HCT116 (cell line): ENCODE results near the gene OIT3. TPM values are rescaled to one million over a fixed set of nuclear protein-coding genes. Genes with fewer than 3 reads are reported as not detected.

Source experiments
- ATAC-seq: fragments of 200-7000 bp; cut with Tn5 transposase; 2 replicates; pipeline ENCODE4 v1.9.1; 2020; ENCODE audit warnings: mild to moderate bottlenecking, moderate library complexity
- BruUV-seq: library from RNA; stranded (reverse); fragments of 400-500 nt; replicated peaks from 2 replicates; lab custom pipeline; 2021; lab: Mats Ljungman, UMichigan
- CTCF ChIA-PET: fragments of 300-600 bp; sonication (Branson Sonifier 250); formaldehyde crosslinking; loops from one replicate; lab custom pipeline; 2021; ENCODE audit warnings: antibody characterized with exemption; lab: Charles Lee
- POLR2A ChIA-PET: fragments of 300-600, 350-600 bp; sonication (Branson Sonifier 250); formaldehyde crosslinking; loops from one replicate; lab custom pipeline; 2021; ENCODE audit warnings: antibody characterized with exemption; lab: Charles Lee
- RAD21 ChIA-PET, 2 experiments: fragments of 300-600 bp; sonication (Branson Sonifier 250); formaldehyde crosslinking; loops; one replicate each; lab custom pipeline; 2023; ENCODE audit warnings: low total read pairs in 2 of 2; ENCODE audit not compliant: uncharacterized antibody in 2 of 2, unreplicated experiment in 2 of 2, low non-redundant PET in 1 of 2; lab: Charles Lee
- DNase-seq: peaks from one replicate; pipeline ENCODE4 v3.0.0-alpha.2; 2010; ENCODE audit warnings: low read depth, low spot score
- H2AFZ ChIP-seq: fragments of 200-600 bp; shearing (Covaris generic), sonication (generic); 2 replicates; pipeline ENCODE4 v1.6.1; 2017; ENCODE audit warnings: low read depth, mixed run types, mixed read lengths, antibody characterized with exemption, low read length; ENCODE audit not compliant: poor library complexity, severe bottlenecking
- H3K27ac ChIP-seq: 2 replicates; pipeline ENCODE4 v1.5.1; 2012; ENCODE audit warnings: low read depth, low read length
- H3K27me3 ChIP-seq: fragments of 200-600 bp; sonication (generic); 2 replicates; pipeline ENCODE4 v1.6.1; 2016; ENCODE audit warnings: mixed run types, low read length, mixed read lengths; ENCODE audit not compliant: insufficient read depth
- H3K36me3 ChIP-seq, 2 experiments: fragments of 200-500 bp in 1 of 2; fragments of 200-600 bp in 1 of 2; sonication (Bioruptor generic) in 1 of 2; sonication (generic) in 1 of 2; 2 replicates each; pipeline versions ENCODE4 v1.5.1 to v1.6.1; 2014 to 2016; ENCODE audit warnings: low read length in 2 of 2, inconsistent platforms in 1 of 2, mixed read lengths in 1 of 2, mixed run types in 1 of 2; ENCODE audit not compliant: insufficient read depth in 2 of 2, control insufficient read depth in 1 of 2
- H3K4me1 ChIP-seq, 2 experiments: fragments of 200-600 bp in 1 of 2; sonication (generic) in 1 of 2; 2 replicates each; pipeline versions ENCODE4 v1.5.1 to v1.6.1; 2012 to 2017; ENCODE audit warnings: low read length in 2 of 2, inconsistent platforms in 1 of 2, mild to moderate bottlenecking in 1 of 2, mixed read lengths in 1 of 2, mixed run types in 1 of 2, moderate library complexity in 1 of 2; ENCODE audit not compliant: insufficient read depth in 2 of 2, control insufficient read depth in 1 of 2
- H3K4me2 ChIP-seq: fragments of 200-600 bp; sonication (generic); 2 replicates; pipeline ENCODE4 v1.6.1; 2017; ENCODE audit warnings: mixed run types, low read length, mixed read lengths
- H3K4me3 ChIP-seq, 2 experiments: fragments of 200-600 bp in 1 of 2; sonication (generic) in 1 of 2; replicated peaks in 1 of 2; 2 replicates each; pipeline ENCODE4 v1.5.1; 2011 to 2016; ENCODE audit warnings: low read length in 2 of 2, control low read depth in 1 of 2, low read depth in 1 of 2, mild to moderate bottlenecking in 1 of 2, mixed read lengths in 1 of 2, mixed run types in 1 of 2
- H3K79me2 ChIP-seq: fragments of 200-600 bp; sonication (generic); 2 replicates; pipeline ENCODE4 v1.6.1; 2017; ENCODE audit warnings: mild to moderate bottlenecking, mixed run types, low read length, moderate library complexity, mixed read lengths; ENCODE audit not compliant: insufficient read depth
- H3K9ac ChIP-seq: fragments of 200-600 bp; sonication (generic); 2 replicates; pipeline ENCODE4 v1.6.1; 2016; ENCODE audit warnings: low read length, mixed read lengths
- H3K9me2 ChIP-seq: fragments of 200-600 bp; sonication (generic), shearing (Covaris generic); 2 replicates; pipeline ENCODE4 v1.6.1; 2017; ENCODE audit warnings: mixed run types, mild to moderate bottlenecking, moderate library complexity; ENCODE audit not compliant: insufficient read depth
- H3K9me3 ChIP-seq, 2 experiments: fragments of 200-500 bp in 1 of 2; fragments of 200-600 bp in 1 of 2; sonication (Bioruptor generic) in 1 of 2; sonication (generic) in 1 of 2; 2 replicates each; pipeline ENCODE4 v1.6.1; 2014 to 2017; ENCODE audit warnings: low read length in 2 of 2, mixed read lengths in 2 of 2, inconsistent platforms in 1 of 2, low read depth in 1 of 2, mild to moderate bottlenecking in 1 of 2, mixed run types in 1 of 2, moderate library complexity in 1 of 2; ENCODE audit not compliant: control insufficient read depth in 1 of 2, insufficient read depth in 1 of 2
- H4K20me1 ChIP-seq: fragments of 200-600 bp; sonication (generic), shearing (Covaris generic); 2 replicates; pipeline ENCODE4 v1.6.1; 2017; ENCODE audit warnings: mixed run types, mild to moderate bottlenecking, moderate library complexity; ENCODE audit not compliant: insufficient read depth
- ATF3 ChIP-seq: IDR thresholded peaks from 2 replicates; pipeline ENCODE4 v1.6.1; 2012
- CBX3 ChIP-seq: IDR thresholded peaks from 2 replicates; pipeline ENCODE4 v1.6.1; 2012; ENCODE audit warnings: low read depth
- CEBPB ChIP-seq: IDR thresholded peaks from 2 replicates; pipeline ENCODE4 v1.6.1; 2012; ENCODE audit warnings: low read depth
- CTCF ChIP-seq, 3 experiments: fragments of 200-600 bp in 1 of 3; sonication (generic) in 1 of 3; IDR thresholded peaks in 2 of 3; conservative IDR thresholded peaks in 1 of 3; 2 replicates each; pipeline ENCODE4 v1.5.1; 2012 to 2017; ENCODE audit warnings: low read depth in 2 of 3, low read length in 2 of 3, antibody characterized with exemption in 1 of 3, borderline replicate concordance in 1 of 3, control low read depth in 1 of 3, mild to moderate bottlenecking in 1 of 3, mixed read lengths in 1 of 3, mixed run types in 1 of 3, moderate library complexity in 1 of 3; ENCODE audit not compliant: insufficient read depth in 1 of 3
- EGR1 ChIP-seq: IDR thresholded peaks from 2 replicates; pipeline ENCODE4 v1.6.1; 2012; ENCODE audit warnings: low read depth
- ELF1 ChIP-seq: IDR thresholded peaks from 2 replicates; pipeline ENCODE4 v1.6.1; 2012; ENCODE audit warnings: low read depth, borderline replicate concordance
- EZH2 ChIP-seq: fragments of 200-600 bp; sonication (generic); IDR thresholded peaks from 2 replicates; pipeline ENCODE4 v1.6.1; 2017; ENCODE audit warnings: antibody characterized with exemption, mixed run types
- EZH2phosphoT487 ChIP-seq: fragments of 200-600 bp; IDR thresholded peaks from 2 replicates; pipeline ENCODE4 v1.6.1; 2018; ENCODE audit warnings: antibody characterized with exemption, borderline replicate concordance
- FOSL1 ChIP-seq: IDR thresholded peaks from 2 replicates; pipeline ENCODE4 v1.6.1; 2012; ENCODE audit warnings: low read depth
- JUND ChIP-seq: IDR thresholded peaks from 2 replicates; pipeline ENCODE4 v1.6.1; 2012
- MAX ChIP-seq: IDR thresholded peaks from 2 replicates; pipeline ENCODE4 v1.6.1; 2012
- POLR2A ChIP-seq: IDR thresholded peaks from 2 replicates; pipeline ENCODE4 v1.7.0; 2011; ENCODE audit warnings: borderline replicate concordance; ENCODE audit not compliant: insufficient read depth, insufficient read length; ENCODE audit errors: extremely low read depth
- POLR2AphosphoS5 ChIP-seq: IDR thresholded peaks from 2 replicates; pipeline ENCODE4 v1.6.1; 2011; ENCODE audit warnings: mild to moderate bottlenecking, low read depth, low read length, moderate library complexity
- RAD21 ChIP-seq: IDR thresholded peaks from 2 replicates; pipeline ENCODE4 v1.6.1; 2012; ENCODE audit warnings: low read depth, mild to moderate bottlenecking
- REST ChIP-seq: IDR thresholded peaks from 2 replicates; pipeline ENCODE4 v1.6.1; 2012; ENCODE audit warnings: low read depth
- SIN3A ChIP-seq: IDR thresholded peaks from 2 replicates; pipeline ENCODE4 v1.6.1; 2012; ENCODE audit warnings: low read depth
- SRF ChIP-seq: IDR thresholded peaks from 2 replicates; pipeline ENCODE4 v1.6.1; 2012; ENCODE audit warnings: low read depth
- ZFX ChIP-seq: fragments of 450-650 bp; IDR thresholded peaks from 2 replicates; pipeline ENCODE4 v1.6.1; 2017
- ZNF274 ChIP-seq: fragments of 200-500 bp; sonication (Bioruptor generic); IDR thresholded peaks from 2 replicates; pipeline ENCODE4 v1.6.1; 2014; ENCODE audit warnings: mild to moderate bottlenecking, low read depth, low read length, inconsistent platforms
- intact Hi-C: fragments of 100-400 bp; cut with micrococcal nuclease; formaldehyde crosslinking; loops from 2 replicates; pipeline ENCODE4 v1.10.0; 2022
- total RNA-seq: library from RNA; stranded (reverse); gene quantifications from one replicate; pipeline ENCODE4 v1.2.1, GENCODE V29; 2021; ENCODE audit not compliant: unreplicated experiment

The OIT3 gene
- total RNA-seq, 1 experiment from 2014 or later, result not detected

GRCh38 chr10:72948762-72949161 lies 55.2 kb downstream of the OIT3 start (continued):
- TF ChIP-seq REST, result no peak
- no peak for TF ChIP-seq EGR1
- no peak for TF ChIP-seq FOSL1
- no peak for TF ChIP-seq EZH2
- TF ChIP-seq POLR2A, result no peak
- no peak for TF ChIP-seq ATF3
- TF ChIP-seq RAD21, result no peak
- TF ChIP-seq EZH2phosphoT487, result no peak
- no peak for TF ChIP-seq SIN3A
- TF ChIP-seq ZFX, result no peak
- no peak for TF ChIP-seq CEBPB
- no peak for TF ChIP-seq ELF1
- TF ChIP-seq SRF, result no peak
- no peak for TF ChIP-seq MAX

GRCh38 chr10:72951760-72952159 lies 58.2 kb downstream of the OIT3 start:
- no peaks in the 10 kb centered on the region for H3K9me2 ChIP-seq
- no peak overlapping the region for H3K4me2 ChIP-seq
- DNase-seq (no peak), ATAC-seq (no peak)
- H3K79me2 ChIP-seq, result no peaks in the 10 kb centered on the region
- no peaks in the 10 kb centered on the region; the same call in 1 of the 2 replicates for H3K27me3 ChIP-seq
- H3K27ac ChIP-seq, result no peak overlapping the region
- H3K9ac ChIP-seq, result no peak overlapping the region
- RAD21 ChIA-PET, result no interaction called here
- H3K4me1 ChIP-seq, result no peaks in the 10 kb centered on the region
- POLR2A ChIA-PET, result no interaction called here
- H3K4me3 ChIP-seq, result no peak overlapping the region
- BruUV-seq, result no TSS peak
- intact Hi-C loops, result no loop called here
- CTCF ChIA-PET, result no interaction called here
- no peak overlapping the region for H2AFZ ChIP-seq
- H4K20me1 ChIP-seq, result no peaks in the 10 kb centered on the region
- H3K36me3 ChIP-seq, result no peaks in the 10 kb centered on the region
- H3K9me3 ChIP-seq, result no peaks in the 10 kb centered on the region
- TF ChIP-seq JUND (no peak), CBX3 (no peak), ATF3 (no peak), ZFX (no peak), FOSL1 (no peak), ELF1 (no peak), EGR1 (no peak), SRF (no peak), CEBPB (no peak), ZNF274 (no peak), CTCF (IDR thresholded peaks at IDR 0.05 in 2 of 3, conservative IDR thresholded peaks at IDR 0.05 in 1 of 3; ENCODE audit: borderline replicate concordance in 1 of 3, insufficient read depth in 1 of 3, low read depth in 2 of 3, low read length in 2 of 3) (no peak), POLR2AphosphoS5 (no peak)
